MCF 10A (cell line): ENCODE results near the gene VEGFA. TPM values are rescaled to one million over a fixed set of nuclear protein-coding genes. Genes with fewer than 3 reads are reported as not detected.

Experiments
- BruUV-seq: library from RNA; stranded (reverse); fragments of 400-500 nt; replicated peaks from 2 replicates; lab custom pipeline; 2021; lab: Mats Ljungman, UMichigan
- CTCF ChIA-PET: fragments of 300-600 bp; sonication (Branson Sonifier 250); formaldehyde crosslinking; extraction: SDS; loops from one replicate; lab custom pipeline; 2021; ENCODE audit warnings: antibody characterized with exemption, inconsistent platforms; lab: Yijun Ruan, JAX
- POLR2A ChIA-PET: fragments of 300-600, 350-650 bp; sonication (Branson Sonifier 250); formaldehyde crosslinking; extraction: SDS; loops from one replicate; lab custom pipeline; 2020; ENCODE audit warnings: antibody characterized with exemption, inconsistent platforms; lab: Yijun Ruan, JAX
- DNase-seq: peaks from one replicate; pipeline ENCODE4 v3.0.0-alpha.2; 2018; ENCODE audit not compliant: unreplicated experiment
- H3K27ac Mint-ChIP-seq: one replicate; pipeline ENCODE4 v1.8.0; 2022; ENCODE audit warnings: mild to moderate bottlenecking, low read depth, mixed read lengths; ENCODE audit not compliant: unreplicated experiment
- H3K27me3 Mint-ChIP-seq: one replicate; pipeline ENCODE4 v1.8.0; 2022; ENCODE audit warnings: mixed read lengths; ENCODE audit not compliant: insufficient read depth, unreplicated experiment
- H3K36me3 Mint-ChIP-seq: one replicate; pipeline ENCODE4 v1.8.0; 2022; ENCODE audit warnings: mild to moderate bottlenecking, moderate library complexity, mixed read lengths; ENCODE audit not compliant: insufficient read depth, unreplicated experiment
- H3K4me1 Mint-ChIP-seq: one replicate; pipeline ENCODE4 v1.8.0; 2022; ENCODE audit warnings: mixed read lengths; ENCODE audit not compliant: insufficient read depth, unreplicated experiment
- H3K4me3 Mint-ChIP-seq: one replicate; pipeline ENCODE4 v1.8.0; 2022; ENCODE audit warnings: mild to moderate bottlenecking, moderate library complexity, mixed read lengths; ENCODE audit not compliant: unreplicated experiment
- H3K9me3 Mint-ChIP-seq: one replicate; pipeline ENCODE4 v1.8.0; 2022; ENCODE audit warnings: mixed read lengths; ENCODE audit not compliant: unreplicated experiment
- CTCF ChIP-seq: fragments of 200-600 bp; IDR thresholded peaks from one replicate; pipeline ENCODE4 v1.8.0; 2022; ENCODE audit warnings: antibody characterized with exemption, mild to moderate bottlenecking; ENCODE audit not compliant: unreplicated experiment
- intact Hi-C: fragments of 100-400 bp; cut with micrococcal nuclease; formaldehyde crosslinking; loops from 2 replicates; pipeline ENCODE4 v1.14.1; 2022
- total RNA-seq: library from RNA; stranded (reverse); gene quantifications from 2 replicates; pipeline ENCODE4 v1.2.3, GENCODE V29; 2022

VEGFA gene
- total RNA-seq, 1 experiment from 2014 or later: 265 TPM

- H3K36me3 Mint-ChIP-seq: no peaks in the 10 kb centered on the region
- CTCF ChIA-PET: interaction anchor here (1.2 kb wide), 1 partner anchor 13 kb away, joined by 3 read pairs; no protein-coding TSS in a partner anchor
- no peak for DNase-seq
- no peaks in the 10 kb centered on the region for H3K4me1 Mint-ChIP-seq
- TF ChIP-seq CTCF: no peak
- H3K27ac Mint-ChIP-seq: no peak overlapping the region
- intact Hi-C loops: no loop called here
- POLR2A ChIA-PET: no interaction called here
- no peaks in the 10 kb centered on the region for H3K9me3 Mint-ChIP-seq
- no TSS peak for BruUV-seq
- no peaks in the 10 kb centered on the region for H3K27me3 Mint-ChIP-seq
- H3K4me3 Mint-ChIP-seq: no peak overlapping the region
These were observed 60.8 kb downstream of the VEGFA start for GRCh38 chr6:43830775-43831174.

- TF ChIP-seq CTCF: no peak
- Mint-ChIP-seq H3K27me3 (no peaks in the 10 kb centered on the region), H3K27ac (no peak overlapping the region), H3K36me3 (no peaks in the 10 kb centered on the region), H3K9me3 (no peaks in the 10 kb centered on the region), H3K4me1 (no peaks in the 10 kb centered on the region), H3K4me3 (no peak overlapping the region)
- ChIA-PET POLR2A (no interaction called here), CTCF (no interaction called here)
- DNase-seq: no peak
- intact Hi-C loops: no loop called here
- no TSS peak for BruUV-seq
These were observed 61.2 kb downstream of the VEGFA start for GRCh38 chr6:43831191-43831590.

- DNase-seq: no peak
- no peak for TF ChIP-seq CTCF
- Mint-ChIP-seq H3K4me1 (no peaks in the 10 kb centered on the region), H3K4me3 (no peak overlapping the region), H3K9me3 (no peaks in the 10 kb centered on the region), H3K27ac (no peak overlapping the region), H3K36me3 (no peaks in the 10 kb centered on the region), H3K27me3 (no peaks in the 10 kb centered on the region)
- intact Hi-C loops: no loop called here
- ChIA-PET POLR2A (no interaction called here), CTCF (interaction anchor here (0.5 to 1.5 kb wide), 2 partner anchors 15 to 129 kb away, joined by 4 read pairs; no protein-coding TSS in a partner anchor)
- no TSS peak for BruUV-seq
These were observed 63.4 kb downstream of the VEGFA start for GRCh38 chr6:43833223-43833995.

- Mint-ChIP-seq H3K4me3 (no peak overlapping the region), H3K27me3 (no peaks in the 10 kb centered on the region), H3K36me3 (no peaks in the 10 kb centered on the region), H3K27ac (no peak overlapping the region), H3K4me1 (no peaks in the 10 kb centered on the region), H3K9me3 (no peaks in the 10 kb centered on the region)
- no TSS peak for BruUV-seq
- CTCF ChIA-PET: interaction anchor here (0.5 kb wide), 1 partner anchor 128 kb away, joined by 4 read pairs; no protein-coding TSS in a partner anchor
- no peak for DNase-seq
- intact Hi-C loops: no loop called here
- POLR2A ChIA-PET: no interaction called here
- no peak for TF ChIP-seq CTCF
These were observed 64.0 kb downstream of the VEGFA start for GRCh38 chr6:43833996-43834390.
